ENCODE measurements around the gene LRRC46. TPM values are rescaled to one million over a fixed set of nuclear protein-coding genes. Genes with fewer than 3 reads are reported as not detected.

Gene LRRC46
- total and polyA plus RNA-seq, 9 of the 15 experiments (the other 6 are each of a cell fraction or from before 2014, with no cell fraction given) = 0.39 to 1.4 (median 0.53) TPM; not detected in 1

- TF ChIP-seq HNRNPUL1 (IDR thresholded peaks at IDR 0.05; ENCODE audit: low read length) = no peak
These were observed 50.8 kb downstream of the LRRC46 start (continued) for GRCh38 chr17:47882247-47882646.

- DNase-seq (ENCODE audit: extremely low read depth in 1 of 4, low spot score in 3 of 4) (no peak), ATAC-seq (no peak), FAIRE-seq (no peak)
- Histone ChIP-seq H4K20me1 (replicated peaks; ENCODE audit: control insufficient read depth, insufficient read depth, low read length) (no peaks in the 10 kb centered on the region), H3K4me1 (replicated peaks in 1 of 2; ENCODE audit: control insufficient read depth in 2 of 2, insufficient read depth in 2 of 2, low read length in 2 of 2) (peaks cover 40 to 43% of the 10 kb centered on the region in 2 experiments), H3K9ac (ENCODE audit: insufficient read depth in 1 of 2, low read depth in 2 of 2, low read length in 2 of 2) (peak overlapping the region in 1 of 2 experiments; percentile 43; a peak in 1 of 4 replicates), H2AFZ (ENCODE audit: low read depth, low read length) (no peak overlapping the region), H3K9me1 (ENCODE audit: control insufficient read depth, insufficient read depth, low read length) (no peaks in the 10 kb centered on the region), H3K36me3 (ENCODE audit: control insufficient read depth, insufficient read depth, low read length) (no peaks in the 10 kb centered on the region), H3K4me3 (no peak overlapping the region), H3K79me2 (ENCODE audit: control insufficient read depth, insufficient read depth, low read length) (no peaks in the 10 kb centered on the region), H3K4me2 (ENCODE audit: insufficient read depth, low read length) (no peak overlapping the region), H3K27ac (ENCODE audit: extremely low read depth, low read depth, low read length) (no peak overlapping the region), H3K9me3 (replicated peaks; ENCODE audit: control insufficient read depth, insufficient read depth, low read depth, low read length) (no peaks in the 10 kb centered on the region), H3K27me3 (ENCODE audit: control insufficient read depth in 2 of 2, insufficient read depth in 2 of 2, low read length in 2 of 2) (no peaks in the 10 kb centered on the region; a peak in 1 of 5 replicates)
- intact Hi-C loops (cut with micrococcal nuclease) = no loop called here
- POLR2A ChIA-PET = interaction anchor here (1.0 to 1.7 kb wide), 2 partner anchors 13 to 51 kb away, joined by 3 to 8 read pairs; partner anchors contain the start of gene SP2
- CTCF ChIA-PET (ENCODE audit: low intra/inter-chr PET ratio) = no interaction called here
- BruUV-seq (replicated peaks) = no TSS peak
- in situ Hi-C loops (cut with MboI) = no loop called here
- WGBS (ENCODE audit: insufficient coverage, low coverage, missing lambda C conversion rate) = 56% methylated on average over 8 of the region's 9 CpGs
- TF ChIP-seq ZNF699 (CRISPR knock-in tag; IDR thresholded peaks at IDR 0.05; ENCODE audit: insufficient replicate concordance) (no peak), ADNP (tag; IDR thresholded peaks at IDR 0.05) (peak; percentile 69; the same call in 1 of the 2 replicates), ZBED1 (IDR thresholded peaks at IDR 0.05) (no peak), BCOR (IDR thresholded peaks at IDR 0.05) (peak; percentile 80), BCLAF1 (IDR thresholded peaks at IDR 0.05; ENCODE audit: borderline replicate concordance in 1 of 2, control insufficient read depth in 1 of 2, low read depth in 2 of 2, low read length in 1 of 2) (no peak)
These were observed 51.5 kb downstream of the LRRC46 start for GRCh38 chr17:47882695-47883588.
